ENCODE data around the gene ACER2. TPM values are rescaled to one million over a fixed set of nuclear protein-coding genes. Genes with fewer than 3 reads are reported as not detected.

Gene ACER2
- total RNA-seq, 1 experiment from 2014 or later = 9.6 TPM

- H3K9ac ChIP-seq (ENCODE audit: extremely low read depth, insufficient read length, low read length) = no peak overlapping the region
- no peak overlapping the region for H2BK20ac ChIP-seq (ENCODE audit: low read depth, low read length, poor library complexity, severe bottlenecking)
- no peak overlapping the region for H2BK15ac ChIP-seq (ENCODE audit: low read depth, low read length)
- H3K4me2 ChIP-seq (ENCODE audit: insufficient read depth, insufficient read length, low read length) = no peak overlapping the region
- no peak overlapping the region for H4K8ac ChIP-seq (replicated peaks; ENCODE audit: insufficient read length, low read depth, low read length)
- no CpG with 5 or more reads among the region's 8 CpGs for WGBS (ENCODE audit: extremely low coverage, insufficient read length, low lambda C conversion rate)
- no peak overlapping the region for H2AK5ac ChIP-seq (ENCODE audit: insufficient read length, low read length)
- no peak overlapping the region for H4K91ac ChIP-seq (ENCODE audit: insufficient read length, low read depth, low read length)
- H3K9me3 Mint-ChIP-seq = no peaks in the 10 kb centered on the region
- H3K4me1 ChIP-seq (ENCODE audit: insufficient read depth, low read length) = no peaks in the 10 kb centered on the region
- no peaks in the 10 kb centered on the region; the same call in 1 of the 2 replicates for H3K27me3 Mint-ChIP-seq (ENCODE audit: low read depth)
- H3K14ac ChIP-seq (ENCODE audit: insufficient read depth, low read length) = no peak overlapping the region
- DNase-seq = no peak
- H3K36me3 Mint-ChIP-seq (ENCODE audit: insufficient read depth in 1 of 3, low read depth in 3 of 3) = no peaks in the 10 kb centered on the region
- no peak overlapping the region for H2BK12ac ChIP-seq (ENCODE audit: insufficient read length, low read depth, low read length)
- no peak for TF ChIP-seq CTCF (conservative IDR thresholded peaks at IDR 0.05)
- no peaks in the 10 kb centered on the region for H3K79me2 ChIP-seq (ENCODE audit: insufficient read depth, low read length)
- no peaks in the 10 kb centered on the region for H3K23me2 ChIP-seq (ENCODE audit: insufficient read length, low read depth, low read length, poor library complexity, severe bottlenecking)
- no peak overlapping the region for H3K56ac ChIP-seq (ENCODE audit: insufficient read length, low read depth, low read length)
- no peak overlapping the region for H4K5ac ChIP-seq (ENCODE audit: insufficient read length, low read depth, low read length)
- no peak overlapping the region for H3K4me3 Mint-ChIP-seq
- H3K18ac ChIP-seq (ENCODE audit: insufficient read length, low read depth, low read length) = no peak overlapping the region
- no peak overlapping the region for H3K27ac ChIP-seq (ENCODE audit: insufficient read length, low read depth, low read length)
- no peak overlapping the region for H3K27ac Mint-ChIP-seq
- no peaks in the 10 kb centered on the region for H3K9me3 ChIP-seq (ENCODE audit: control insufficient read depth, low read depth, low read length)
- peaks cover 4 to 5% of the 10 kb centered on the region in 2 experiments; a peak in 3 of 4 replicates for H3K4me1 Mint-ChIP-seq
- no peak overlapping the region for H2BK5ac ChIP-seq (ENCODE audit: insufficient read length, low read length)
- no peaks in the 10 kb centered on the region for H3K79me1 ChIP-seq (ENCODE audit: insufficient read depth, low read depth, low read length, poor library complexity, severe bottlenecking)
- no peak overlapping the region for H3T11ph ChIP-seq (ENCODE audit: low read length)
- H3K23ac ChIP-seq (ENCODE audit: insufficient read length, low read depth, low read length) = no peak overlapping the region
- H3K27me3 ChIP-seq (ENCODE audit: insufficient read depth, low read length) = no peaks in the 10 kb centered on the region
- H3K4ac ChIP-seq (ENCODE audit: low read depth, low read length) = no peak overlapping the region
- H2BK120ac ChIP-seq (ENCODE audit: low read depth, low read length, poor library complexity, severe bottlenecking) = no peak overlapping the region
- no peak overlapping the region for H2AFZ ChIP-seq (ENCODE audit: low read length)
- H4K20me1 ChIP-seq (ENCODE audit: control insufficient read depth, insufficient read depth, insufficient read length) = no peaks in the 10 kb centered on the region
Measured at GRCh38 chr9:19490269-19490668, 81.5 kb downstream of the ACER2 start.

All from H9 (cell line).